HepG2 (cell line): Measurements from ENCODE around the gene HAGH. TPM values are rescaled to one million over a fixed set of nuclear protein-coding genes. Genes with fewer than 3 reads are reported as not detected.

Source experiments
- ETS1 ChIP-seq: sonication (generic); formaldehyde crosslinking; IDR thresholded peaks from 2 replicates; pipeline ENCODE4 v1.4.0; 2020; ENCODE audit warnings: missing genetic modification reagents
- ISL2 ChIP-seq: sonication (generic); formaldehyde crosslinking; IDR thresholded peaks from 2 replicates; pipeline ENCODE4 v1.5.0; 2020; ENCODE audit warnings: missing genetic modification reagents
- KLF11 ChIP-seq: IDR thresholded peaks from 2 replicates; pipeline ENCODE4 v1.6.1; 2016; ENCODE audit warnings: missing compliant biosample characterization
- PHF8 ChIP-seq: sonication (generic); formaldehyde crosslinking; IDR thresholded peaks from 2 replicates; pipeline ENCODE4 v1.5.0; 2020; ENCODE audit warnings: missing genetic modification reagents
- UBTF ChIP-seq: sonication (generic); formaldehyde crosslinking; IDR thresholded peaks from 2 replicates; pipeline ENCODE4 v1.4.0; 2020; ENCODE audit warnings: mild to moderate bottlenecking, missing genetic modification reagents
- ZNF230 ChIP-seq: sonication (generic); formaldehyde crosslinking; IDR thresholded peaks from 2 replicates; pipeline ENCODE4 v1.4.0; 2020; ENCODE audit warnings: mild to moderate bottlenecking, missing genetic modification reagents
- ZNF530 ChIP-seq: sonication (generic); formaldehyde crosslinking; IDR thresholded peaks from 2 replicates; pipeline ENCODE4 v1.5.0; 2020; ENCODE audit warnings: low read depth, mild to moderate bottlenecking, missing genetic modification reagents
- ZNF780A ChIP-seq: sonication (generic); formaldehyde crosslinking; IDR thresholded peaks from 2 replicates; pipeline ENCODE4 v1.8.0; 2022; ENCODE audit warnings: mild to moderate bottlenecking, missing genetic modification reagents, moderate library complexity
- polyA plus RNA-seq, 8 experiments: library from polyadenylated mRNA; depleted of rRNA in 3 of 8; stranded (reverse) in 7 of 8; unstranded in 1 of 8; fragments of >200 nt; fragmentation: Illumina TruSeq in 4 of 8; extraction: Trizol in 4 of 8; gene quantifications; 2 replicates each; pipeline versions ENCODE4 v1.2.1 to v1.2.3, GENCODE V29; 2011 to 2016; ENCODE audit warnings: low read depth in 4 of 8, missing spikeins in 1 of 8, mixed read lengths in 1 of 8; ENCODE audit not compliant: insufficient read depth in 1 of 8
- total RNA-seq, 5 experiments: library from RNA; depleted of rRNA; stranded (reverse); fragments of >200 nt; fragmentation: Illumina TruSeq; extraction: Trizol; gene quantifications; 2 replicates each; pipeline ENCODE4 v1.2.3, GENCODE V29; 2016; ENCODE audit warnings: low read depth in 1 of 5
- TF ChIP-seq, protein P1 (sequence below): sonication (generic); formaldehyde crosslinking; IDR thresholded peaks from 2 replicates; pipeline ENCODE4 v1.4.0; 2020; ENCODE audit warnings: missing genetic modification reagents, borderline replicate concordance
- TF ChIP-seq, protein P2 (sequence below): sonication (generic); formaldehyde crosslinking; IDR thresholded peaks from 2 replicates; pipeline ENCODE4 v1.4.0; 2020; ENCODE audit warnings: missing genetic modification reagents, mild to moderate bottlenecking, borderline replicate concordance
- TF ChIP-seq, protein P3 (sequence below): sonication (generic); formaldehyde crosslinking; IDR thresholded peaks from 2 replicates; pipeline ENCODE4 v1.5.1; 2020; ENCODE audit warnings: missing genetic modification reagents, mild to moderate bottlenecking, borderline replicate concordance

The HAGH gene
- total and polyA plus RNA-seq, 2 of the 13 experiments (the other 11 are each of a cell fraction or from before 2014, with no cell fraction given): 70.4 to 95.4 TPM

- TF ChIP-seq, protein P1, sequence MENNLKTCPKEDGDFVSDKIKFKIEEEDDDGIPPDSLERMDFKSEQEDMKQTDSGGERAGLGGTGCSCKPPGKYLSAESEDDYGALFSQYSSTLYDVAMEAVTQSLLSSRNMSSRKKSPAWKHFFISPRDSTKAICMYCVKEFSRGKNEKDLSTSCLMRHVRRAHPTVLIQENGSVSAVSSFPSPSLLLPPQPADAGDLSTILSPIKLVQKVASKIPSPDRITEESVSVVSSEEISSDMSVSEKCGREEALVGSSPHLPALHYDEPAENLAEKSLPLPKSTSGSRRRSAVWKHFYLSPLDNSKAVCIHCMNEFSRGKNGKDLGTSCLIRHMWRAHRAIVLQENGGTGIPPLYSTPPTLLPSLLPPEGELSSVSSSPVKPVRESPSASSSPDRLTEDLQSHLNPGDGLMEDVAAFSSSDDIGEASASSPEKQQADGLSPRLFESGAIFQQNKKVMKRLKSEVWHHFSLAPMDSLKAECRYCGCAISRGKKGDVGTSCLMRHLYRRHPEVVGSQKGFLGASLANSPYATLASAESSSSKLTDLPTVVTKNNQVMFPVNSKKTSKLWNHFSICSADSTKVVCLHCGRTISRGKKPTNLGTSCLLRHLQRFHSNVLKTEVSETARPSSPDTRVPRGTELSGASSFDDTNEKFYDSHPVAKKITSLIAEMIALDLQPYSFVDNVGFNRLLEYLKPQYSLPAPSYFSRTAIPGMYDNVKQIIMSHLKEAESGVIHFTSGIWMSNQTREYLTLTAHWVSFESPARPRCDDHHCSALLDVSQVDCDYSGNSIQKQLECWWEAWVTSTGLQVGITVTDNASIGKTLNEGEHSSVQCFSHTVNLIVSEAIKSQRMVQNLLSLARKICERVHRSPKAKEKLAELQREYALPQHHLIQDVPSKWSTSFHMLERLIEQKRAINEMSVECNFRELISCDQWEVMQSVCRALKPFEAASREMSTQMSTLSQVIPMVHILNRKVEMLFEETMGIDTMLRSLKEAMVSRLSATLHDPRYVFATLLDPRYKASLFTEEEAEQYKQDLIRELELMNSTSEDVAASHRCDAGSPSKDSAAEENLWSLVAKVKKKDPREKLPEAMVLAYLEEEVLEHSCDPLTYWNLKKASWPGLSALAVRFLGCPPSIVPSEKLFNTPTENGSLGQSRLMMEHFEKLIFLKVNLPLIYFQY (CRISPR knock-in tag): 0 out of 2 replicates have a peak, but pooled peaks have one; percentile 15
- peak; percentile 93 for TF ChIP-seq PHF8
- peak; percentile 28; the same call in 1 of the 2 replicates for TF ChIP-seq KLF11 (CRISPR knock-in tag)
- TF ChIP-seq, protein P2, sequence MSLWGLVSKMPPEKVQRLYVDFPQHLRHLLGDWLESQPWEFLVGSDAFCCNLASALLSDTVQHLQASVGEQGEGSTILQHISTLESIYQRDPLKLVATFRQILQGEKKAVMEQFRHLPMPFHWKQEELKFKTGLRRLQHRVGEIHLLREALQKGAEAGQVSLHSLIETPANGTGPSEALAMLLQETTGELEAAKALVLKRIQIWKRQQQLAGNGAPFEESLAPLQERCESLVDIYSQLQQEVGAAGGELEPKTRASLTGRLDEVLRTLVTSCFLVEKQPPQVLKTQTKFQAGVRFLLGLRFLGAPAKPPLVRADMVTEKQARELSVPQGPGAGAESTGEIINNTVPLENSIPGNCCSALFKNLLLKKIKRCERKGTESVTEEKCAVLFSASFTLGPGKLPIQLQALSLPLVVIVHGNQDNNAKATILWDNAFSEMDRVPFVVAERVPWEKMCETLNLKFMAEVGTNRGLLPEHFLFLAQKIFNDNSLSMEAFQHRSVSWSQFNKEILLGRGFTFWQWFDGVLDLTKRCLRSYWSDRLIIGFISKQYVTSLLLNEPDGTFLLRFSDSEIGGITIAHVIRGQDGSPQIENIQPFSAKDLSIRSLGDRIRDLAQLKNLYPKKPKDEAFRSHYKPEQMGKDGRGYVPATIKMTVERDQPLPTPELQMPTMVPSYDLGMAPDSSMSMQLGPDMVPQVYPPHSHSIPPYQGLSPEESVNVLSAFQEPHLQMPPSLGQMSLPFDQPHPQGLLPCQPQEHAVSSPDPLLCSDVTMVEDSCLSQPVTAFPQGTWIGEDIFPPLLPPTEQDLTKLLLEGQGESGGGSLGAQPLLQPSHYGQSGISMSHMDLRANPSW (CRISPR knock-in tag): 0 out of 2 replicates have a peak, but pooled peaks have one; percentile 21
- TF ChIP-seq, protein P3, sequence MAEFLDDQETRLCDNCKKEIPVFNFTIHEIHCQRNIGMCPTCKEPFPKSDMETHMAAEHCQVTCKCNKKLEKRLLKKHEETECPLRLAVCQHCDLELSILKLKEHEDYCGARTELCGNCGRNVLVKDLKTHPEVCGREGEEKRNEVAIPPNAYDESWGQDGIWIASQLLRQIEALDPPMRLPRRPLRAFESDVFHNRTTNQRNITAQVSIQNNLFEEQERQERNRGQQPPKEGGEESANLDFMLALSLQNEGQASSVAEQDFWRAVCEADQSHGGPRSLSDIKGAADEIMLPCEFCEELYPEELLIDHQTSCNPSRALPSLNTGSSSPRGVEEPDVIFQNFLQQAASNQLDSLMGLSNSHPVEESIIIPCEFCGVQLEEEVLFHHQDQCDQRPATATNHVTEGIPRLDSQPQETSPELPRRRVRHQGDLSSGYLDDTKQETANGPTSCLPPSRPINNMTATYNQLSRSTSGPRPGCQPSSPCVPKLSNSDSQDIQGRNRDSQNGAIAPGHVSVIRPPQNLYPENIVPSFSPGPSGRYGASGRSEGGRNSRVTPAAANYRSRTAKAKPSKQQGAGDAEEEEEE: no peak
- TF ChIP-seq ZNF780A (CRISPR knock-in tag): peak; percentile 91
- TF ChIP-seq ISL2 (CRISPR knock-in tag): peak; percentile 56
- TF ChIP-seq UBTF (CRISPR knock-in tag): peak; percentile 98
- TF ChIP-seq ZNF230 (CRISPR knock-in tag): no peak
- TF ChIP-seq ZNF530 (CRISPR knock-in tag): peak; percentile 36; the same call in 1 of the 2 replicates
- peak; percentile 60; the same call in 1 of the 2 replicates for TF ChIP-seq ETS1 (CRISPR knock-in tag)
These were observed 53.5 kb downstream of the HAGH start, which contains the start of gene MRPS34 (continued) for GRCh38 chr16:1772908-1773702.
